Right lobe of liver (tissue), 4 donors: ENCODE measurements around the gene DLEC1.

ENCODE experiments used
- POLR2A ChIP-seq: fragments of 450-650 bp; IDR thresholded peaks from one replicate; pipeline ENCODE4 v1.6.1; 2017; ENCODE audit warnings: antibody characterized with exemption, mild to moderate bottlenecking
- TF ChIP-seq, protein P1 (sequence below), 4 donors: fragments of 200-600 bp in 3 of 4; fragments of 450-650 bp in 1 of 4; IDR thresholded peaks; one replicate each; pipeline versions ENCODE4 v1.5.1 to v1.8.0; 2016 to 2022; ENCODE audit warnings: antibody characterized with exemption in 4 of 4, mild to moderate bottlenecking in 2 of 4
- donor health status: DM: no; HTN: no; CAD: no.
- donor health status: DM: no; HTN: no; CAD: no.
- donor health status: DM: no; HTN: yes; CAD: no.

DNA sequence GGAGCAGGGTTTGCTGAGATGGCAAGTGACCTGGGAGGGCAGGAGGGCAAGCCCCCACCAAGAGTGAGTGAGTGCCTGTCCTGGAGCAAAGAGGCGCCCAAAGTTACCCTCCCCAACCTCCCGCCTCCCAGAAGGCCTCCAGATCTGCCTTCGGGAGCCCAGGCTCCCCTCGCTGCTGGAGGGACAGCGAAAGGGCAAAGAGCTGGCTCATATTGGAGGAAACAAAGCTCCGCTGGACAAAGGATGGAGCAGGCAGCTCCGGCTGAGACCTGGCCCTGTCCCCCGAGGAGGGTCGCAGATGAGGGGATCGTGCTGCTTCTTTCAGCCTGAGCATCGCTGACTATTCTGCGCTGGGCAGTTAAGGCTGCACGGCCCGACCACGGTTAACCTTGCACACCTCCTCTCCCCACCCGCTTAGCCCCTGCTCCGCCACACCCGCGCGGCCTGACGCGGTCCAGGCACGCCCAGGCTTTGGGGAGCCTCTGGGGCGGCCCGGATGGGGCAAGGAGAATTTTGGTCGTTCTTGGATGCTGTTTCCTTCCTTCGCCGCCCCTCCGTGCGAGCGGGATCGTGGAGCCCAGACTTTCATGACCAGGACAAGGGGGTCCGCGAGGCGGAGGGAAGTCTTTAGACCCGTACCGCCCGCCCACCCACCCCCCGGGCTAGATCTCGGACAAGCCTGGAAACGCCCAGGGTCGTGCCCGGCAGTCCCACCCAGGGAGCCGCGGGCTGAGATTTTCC, 10.2 kb upstream of the DLEC1 start:
- TF ChIP-seq, protein P1, sequence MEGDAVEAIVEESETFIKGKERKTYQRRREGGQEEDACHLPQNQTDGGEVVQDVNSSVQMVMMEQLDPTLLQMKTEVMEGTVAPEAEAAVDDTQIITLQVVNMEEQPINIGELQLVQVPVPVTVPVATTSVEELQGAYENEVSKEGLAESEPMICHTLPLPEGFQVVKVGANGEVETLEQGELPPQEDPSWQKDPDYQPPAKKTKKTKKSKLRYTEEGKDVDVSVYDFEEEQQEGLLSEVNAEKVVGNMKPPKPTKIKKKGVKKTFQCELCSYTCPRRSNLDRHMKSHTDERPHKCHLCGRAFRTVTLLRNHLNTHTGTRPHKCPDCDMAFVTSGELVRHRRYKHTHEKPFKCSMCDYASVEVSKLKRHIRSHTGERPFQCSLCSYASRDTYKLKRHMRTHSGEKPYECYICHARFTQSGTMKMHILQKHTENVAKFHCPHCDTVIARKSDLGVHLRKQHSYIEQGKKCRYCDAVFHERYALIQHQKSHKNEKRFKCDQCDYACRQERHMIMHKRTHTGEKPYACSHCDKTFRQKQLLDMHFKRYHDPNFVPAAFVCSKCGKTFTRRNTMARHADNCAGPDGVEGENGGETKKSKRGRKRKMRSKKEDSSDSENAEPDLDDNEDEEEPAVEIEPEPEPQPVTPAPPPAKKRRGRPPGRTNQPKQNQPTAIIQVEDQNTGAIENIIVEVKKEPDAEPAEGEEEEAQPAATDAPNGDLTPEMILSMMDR (IDR thresholded peaks at IDR 0.05), result no peak
- no peak for TF ChIP-seq POLR2A
